ENCODE results near the gene PRMT3.
"Not testable (repeated sequence)": the region's sequence is repeated elsewhere in the genome, so short reads cannot be mapped to it uniquely, and the experiment has no call there.

The PRMT3 gene

GRCh38 chr11:20535271-20535881 is 147.9 kb downstream of the PRMT3 start:
- Histone ChIP-seq H3K4me1 (ENCODE audit: control insufficient read depth, insufficient read depth, low read length) (no peaks in the 10 kb centered on the region), H3K4me3 (ENCODE audit: low read depth, low read length) (no peak overlapping the region), H3K9me3 (ENCODE audit: control insufficient read depth, insufficient read depth, low read length) (no peaks in the 10 kb centered on the region), H3K9ac (ENCODE audit: low read depth, low read length) (no peak overlapping the region), H3K36me3 (ENCODE audit: control insufficient read depth, insufficient read depth, low read length) (no peaks in the 10 kb centered on the region), H3K27me3 (ENCODE audit: control insufficient read depth, insufficient read depth, low read length) (no peaks in the 10 kb centered on the region)

DNA sequence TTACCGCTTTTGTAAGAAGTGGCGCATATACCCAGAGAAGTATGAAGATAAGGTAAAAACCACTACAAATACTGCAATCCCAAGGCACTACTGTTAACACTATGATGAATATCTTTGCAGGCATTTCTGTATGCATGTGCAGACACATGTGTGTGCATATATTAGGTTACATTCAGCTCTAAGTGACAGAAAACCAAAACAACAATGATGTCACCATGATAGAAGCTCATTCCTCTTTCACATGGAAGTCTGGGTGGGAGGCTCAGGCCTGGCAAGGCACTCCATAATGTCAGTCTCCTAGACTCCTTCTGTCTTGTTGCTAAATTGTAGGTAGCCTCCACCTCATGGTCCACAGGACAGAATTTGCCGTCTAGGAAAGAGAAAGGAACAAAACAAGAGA is 148.8 kb downstream of the PRMT3 start:
- no peaks in the 10 kb centered on the region for H3K36me3 ChIP-seq (ENCODE audit: control insufficient read depth, insufficient read depth, low read length)
- H3K4me1 ChIP-seq (ENCODE audit: control insufficient read depth, insufficient read depth, low read length): no peaks in the 10 kb centered on the region
- H3K9me3 ChIP-seq (ENCODE audit: control insufficient read depth, insufficient read depth, low read length): no peaks in the 10 kb centered on the region
- H3K9ac ChIP-seq (ENCODE audit: low read depth, low read length): no peak overlapping the region
- H3K4me3 ChIP-seq (ENCODE audit: low read depth, low read length): no peak overlapping the region
- no peaks in the 10 kb centered on the region for H3K27me3 ChIP-seq (ENCODE audit: control insufficient read depth, insufficient read depth, low read length)

DNA sequence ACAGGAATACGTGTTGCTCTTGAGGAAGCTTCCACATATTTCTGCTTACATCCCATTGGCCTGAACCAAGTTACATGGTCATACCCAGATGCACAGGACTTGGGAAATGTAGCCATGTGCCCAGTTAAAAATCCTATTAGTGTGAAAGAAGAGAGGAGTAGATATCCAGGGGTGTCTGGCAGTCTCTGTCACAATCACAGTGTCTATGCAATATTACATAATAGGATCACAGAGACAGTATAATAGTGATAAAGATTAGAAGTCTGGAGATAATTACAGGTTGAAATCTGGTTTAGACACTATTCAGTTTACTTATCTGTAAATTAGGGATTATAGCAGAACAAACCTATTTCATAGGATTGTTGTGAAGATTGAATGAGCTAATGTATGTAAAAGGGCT is 149.3 kb downstream of the PRMT3 start:
- H3K4me1 ChIP-seq (ENCODE audit: control insufficient read depth, insufficient read depth, low read length): no peaks in the 10 kb centered on the region
- no peaks in the 10 kb centered on the region for H3K27me3 ChIP-seq (ENCODE audit: control insufficient read depth, insufficient read depth, low read length)
- no peak overlapping the region for H3K4me3 ChIP-seq (ENCODE audit: low read depth, low read length)
- no peaks in the 10 kb centered on the region for H3K9me3 ChIP-seq (ENCODE audit: control insufficient read depth, insufficient read depth, low read length)
- H3K9ac ChIP-seq (ENCODE audit: low read depth, low read length): no peak overlapping the region
- H3K36me3 ChIP-seq (ENCODE audit: control insufficient read depth, insufficient read depth, low read length): no peaks in the 10 kb centered on the region

DNA sequence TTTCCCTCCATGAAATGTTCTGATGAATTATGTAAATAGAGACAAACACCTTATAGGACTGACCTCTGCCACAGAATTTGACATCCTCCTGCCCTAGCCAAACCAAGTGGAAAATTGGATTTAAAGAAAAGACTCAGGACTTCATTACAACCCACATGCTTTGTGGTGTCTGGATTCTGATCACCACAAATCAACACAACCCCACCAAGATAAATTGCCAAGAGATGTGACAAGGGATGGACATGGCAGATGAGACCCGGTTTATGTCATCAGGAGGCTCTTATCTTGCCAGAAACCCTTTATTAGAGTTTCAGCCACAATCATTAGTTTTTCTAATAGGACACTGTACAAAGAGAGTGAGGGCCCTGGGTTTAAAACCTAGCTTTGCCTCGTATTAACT is 154.0 kb downstream of the PRMT3 start:
- Histone ChIP-seq H3K4me3 (ENCODE audit: low read depth, low read length) (no peak overlapping the region), H3K9me3 (ENCODE audit: control insufficient read depth, insufficient read depth, low read length) (no peaks in the 10 kb centered on the region), H3K27me3 (ENCODE audit: control insufficient read depth, insufficient read depth, low read length) (no peaks in the 10 kb centered on the region), H3K36me3 (ENCODE audit: control insufficient read depth, insufficient read depth, low read length) (no peaks in the 10 kb centered on the region), H3K9ac (ENCODE audit: low read depth, low read length) (no peak overlapping the region), H3K4me1 (ENCODE audit: control insufficient read depth, insufficient read depth, low read length) (peaks cover 6% of the 10 kb centered on the region)

DNA sequence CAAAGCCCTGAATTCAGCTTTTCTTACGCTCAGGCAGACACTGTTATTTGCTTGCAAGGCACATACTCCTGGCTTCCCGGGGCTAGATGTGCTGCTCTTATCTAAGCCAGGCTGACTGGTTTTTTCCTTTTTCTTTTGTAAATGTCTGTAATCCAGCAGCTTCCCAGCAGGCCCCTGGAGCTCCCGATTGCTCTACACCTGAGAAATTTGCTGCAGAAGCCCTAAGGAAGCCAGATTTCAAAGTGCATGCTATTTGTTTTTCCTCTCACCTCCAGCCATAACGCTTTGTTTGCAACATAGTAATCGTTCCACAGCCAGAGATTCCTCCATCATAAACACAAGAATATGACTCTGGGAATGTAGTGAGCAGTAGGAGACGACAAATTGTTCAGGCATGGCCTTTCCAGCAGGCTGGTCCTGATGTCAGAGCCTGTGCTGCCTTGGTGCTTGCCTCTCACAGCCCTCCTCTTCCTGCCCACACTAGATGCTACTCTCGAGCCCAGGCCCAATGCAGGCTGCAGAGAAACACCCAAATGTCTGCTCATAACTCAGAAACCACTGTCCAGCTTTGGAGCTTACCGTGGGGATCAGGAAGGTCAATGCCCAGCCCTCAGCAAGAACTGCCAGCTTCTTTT is 157.2 kb downstream of the PRMT3 start:
- Histone ChIP-seq H3K9ac (ENCODE audit: low read depth, low read length) (no peak overlapping the region), H3K4me3 (ENCODE audit: low read depth, low read length) (no peak overlapping the region), H3K9me3 (ENCODE audit: control insufficient read depth, insufficient read depth, low read length) (no peaks in the 10 kb centered on the region), H3K4me1 (ENCODE audit: control insufficient read depth, insufficient read depth, low read length) (peaks cover 6% of the 10 kb centered on the region), H3K36me3 (ENCODE audit: control insufficient read depth, insufficient read depth, low read length) (no peaks in the 10 kb centered on the region), H3K27me3 (ENCODE audit: control insufficient read depth, insufficient read depth, low read length) (no peaks in the 10 kb centered on the region)

DNA sequence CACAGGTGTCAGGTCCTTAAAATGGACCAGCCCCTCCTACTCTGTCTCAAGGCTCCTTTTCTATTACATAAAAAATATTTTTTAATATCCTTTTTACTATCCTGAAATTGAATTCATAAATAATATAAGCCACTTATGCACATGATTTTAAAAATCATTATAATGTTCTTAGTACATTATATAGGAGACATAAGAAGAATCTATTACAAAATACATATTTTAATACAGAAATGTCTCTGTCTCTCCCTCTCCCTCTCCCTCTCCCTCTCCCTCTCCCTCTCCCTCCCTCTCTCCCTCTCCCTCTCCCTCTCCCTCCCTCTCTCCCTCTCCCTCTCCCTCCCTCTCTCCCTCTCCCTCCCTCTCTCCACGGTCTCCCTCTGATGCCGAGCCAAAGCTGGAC is 159.9 kb downstream of the PRMT3 start:
- Histone ChIP-seq H3K4me3 (ENCODE audit: low read depth, low read length) (no peak overlapping the region), H3K4me1 (ENCODE audit: control insufficient read depth, insufficient read depth, low read length) (peaks cover 6% of the 10 kb centered on the region), H3K36me3 (ENCODE audit: control insufficient read depth, insufficient read depth, low read length) (no peaks in the 10 kb centered on the region), H3K9ac (ENCODE audit: low read depth, low read length) (no peak overlapping the region), H3K27me3 (ENCODE audit: control insufficient read depth, insufficient read depth, low read length) (no peaks in the 10 kb centered on the region), H3K9me3 (ENCODE audit: control insufficient read depth, insufficient read depth, low read length) (no peaks in the 10 kb centered on the region)

GRCh38 chr11:20551096-20551495 is 163.6 kb downstream of the PRMT3 start:
- H3K9ac ChIP-seq (ENCODE audit: low read depth, low read length): no peak overlapping the region
- no peaks in the 10 kb centered on the region for H3K27me3 ChIP-seq (ENCODE audit: control insufficient read depth, insufficient read depth, low read length)
- no peaks in the 10 kb centered on the region for H3K4me1 ChIP-seq (ENCODE audit: control insufficient read depth, insufficient read depth, low read length)
- H3K9me3 ChIP-seq (ENCODE audit: control insufficient read depth, insufficient read depth, low read length): no peaks in the 10 kb centered on the region
- no peak overlapping the region for H3K4me3 ChIP-seq (ENCODE audit: low read depth, low read length)
- no peaks in the 10 kb centered on the region for H3K36me3 ChIP-seq (ENCODE audit: control insufficient read depth, insufficient read depth, low read length)

GRCh38 chr11:20555783-20556182 is 168.3 kb downstream of the PRMT3 start:
- Histone ChIP-seq H3K4me1 (ENCODE audit: control insufficient read depth, insufficient read depth, low read length) (no peaks in the 10 kb centered on the region), H3K9me3 (ENCODE audit: control insufficient read depth, insufficient read depth, low read length) (no peaks in the 10 kb centered on the region), H3K27me3 (ENCODE audit: control insufficient read depth, insufficient read depth, low read length) (no peaks in the 10 kb centered on the region), H3K36me3 (ENCODE audit: control insufficient read depth, insufficient read depth, low read length) (no peaks in the 10 kb centered on the region), H3K4me3 (ENCODE audit: low read depth, low read length) (no peak overlapping the region), H3K9ac (ENCODE audit: low read depth, low read length) (no peak overlapping the region)

DNA sequence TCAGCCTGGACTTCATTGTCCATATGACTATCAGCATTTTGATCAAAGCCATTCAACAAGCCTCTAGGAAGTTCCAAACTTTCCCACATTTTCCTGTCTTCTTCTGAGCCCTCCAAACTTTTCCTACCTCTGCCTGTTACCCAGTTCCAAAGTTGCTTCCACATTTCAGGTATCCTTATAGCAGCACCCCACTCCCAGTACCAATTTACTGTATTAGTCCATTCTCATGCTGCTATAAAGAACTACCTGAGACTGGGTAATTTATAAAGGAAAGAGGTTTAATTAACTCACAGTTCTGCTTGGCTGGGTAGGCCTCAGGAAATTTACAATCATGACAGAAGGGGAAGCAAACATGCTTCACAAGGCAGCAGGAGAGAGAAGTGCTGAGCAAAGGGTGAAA is 168.9 kb downstream of the PRMT3 start:
- H3K36me3 ChIP-seq (ENCODE audit: control insufficient read depth, insufficient read depth, low read length): not testable (repeated sequence)

GRCh38 chr11:20558741-20559140 is 171.2 kb downstream of the PRMT3 start:
- no peak overlapping the region for H3K9ac ChIP-seq (ENCODE audit: low read depth, low read length)
- H3K27me3 ChIP-seq (ENCODE audit: control insufficient read depth, insufficient read depth, low read length): no peaks in the 10 kb centered on the region
- H3K4me1 ChIP-seq (ENCODE audit: control insufficient read depth, insufficient read depth, low read length): no peaks in the 10 kb centered on the region
- no peak overlapping the region for H3K4me3 ChIP-seq (ENCODE audit: low read depth, low read length)
- H3K9me3 ChIP-seq (ENCODE audit: control insufficient read depth, insufficient read depth, low read length): no peaks in the 10 kb centered on the region
- no peaks in the 10 kb centered on the region for H3K36me3 ChIP-seq (ENCODE audit: control insufficient read depth, insufficient read depth, low read length)

More for the DNA sequence above, 168.9 kb downstream of the PRMT3 start:
- H3K9me3 ChIP-seq (ENCODE audit: control insufficient read depth, insufficient read depth, low read length); H3K9ac ChIP-seq (ENCODE audit: low read depth, low read length); H3K4me3 ChIP-seq (ENCODE audit: low read depth, low read length); H3K4me1 ChIP-seq (ENCODE audit: control insufficient read depth, insufficient read depth, low read length); H3K27me3 ChIP-seq (ENCODE audit: control insufficient read depth, insufficient read depth, low read length): not testable (repeated sequence)
